Peyer's patch (tissue), 4 donors: ENCODE measurements around the gene LRRC9.

ENCODE experiments used
- POLR2A ChIP-seq, 2 donors: fragments of 450-650 bp; IDR thresholded peaks; one replicate each; pipeline ENCODE4 v1.5.1; 2017; ENCODE audit warnings: antibody characterized with exemption in 2 of 2, mild to moderate bottlenecking in 2 of 2, moderate library complexity in 2 of 2
- TF ChIP-seq, protein P1 (sequence below), 6 experiments: fragments of 450-650 bp in 4 of 6; fragments of 200-600 bp in 2 of 6; sonication (generic) in 1 of 6; IDR thresholded peaks; one replicate each; pipeline ENCODE4 v1.5.1; 2017 to 2019; ENCODE audit warnings: antibody characterized with exemption in 6 of 6, mild to moderate bottlenecking in 3 of 6, moderate library complexity in 1 of 6

DNA sequence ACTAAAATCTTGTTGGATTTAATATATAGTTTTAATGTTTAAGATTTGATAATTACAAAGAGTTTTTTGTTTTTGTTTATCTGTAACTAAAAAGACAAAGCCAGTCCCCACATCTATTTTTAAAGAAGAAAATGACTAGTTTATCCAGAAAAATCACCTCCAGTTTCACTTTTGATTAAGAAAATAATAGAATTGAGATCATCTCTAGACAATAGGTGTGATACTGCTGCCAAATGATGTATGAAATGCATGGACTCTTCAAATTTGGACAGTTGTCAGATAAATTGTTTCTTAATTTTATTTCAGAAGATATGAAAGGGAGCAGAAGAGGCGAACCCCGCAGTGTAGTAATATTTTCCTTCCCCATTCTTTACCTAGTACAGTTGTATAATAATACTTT is 191.8 kb downstream of the LRRC9 start:
- TF ChIP-seq POLR2A (IDR thresholded peaks at IDR 0.05): no peak
- TF ChIP-seq, protein P1, sequence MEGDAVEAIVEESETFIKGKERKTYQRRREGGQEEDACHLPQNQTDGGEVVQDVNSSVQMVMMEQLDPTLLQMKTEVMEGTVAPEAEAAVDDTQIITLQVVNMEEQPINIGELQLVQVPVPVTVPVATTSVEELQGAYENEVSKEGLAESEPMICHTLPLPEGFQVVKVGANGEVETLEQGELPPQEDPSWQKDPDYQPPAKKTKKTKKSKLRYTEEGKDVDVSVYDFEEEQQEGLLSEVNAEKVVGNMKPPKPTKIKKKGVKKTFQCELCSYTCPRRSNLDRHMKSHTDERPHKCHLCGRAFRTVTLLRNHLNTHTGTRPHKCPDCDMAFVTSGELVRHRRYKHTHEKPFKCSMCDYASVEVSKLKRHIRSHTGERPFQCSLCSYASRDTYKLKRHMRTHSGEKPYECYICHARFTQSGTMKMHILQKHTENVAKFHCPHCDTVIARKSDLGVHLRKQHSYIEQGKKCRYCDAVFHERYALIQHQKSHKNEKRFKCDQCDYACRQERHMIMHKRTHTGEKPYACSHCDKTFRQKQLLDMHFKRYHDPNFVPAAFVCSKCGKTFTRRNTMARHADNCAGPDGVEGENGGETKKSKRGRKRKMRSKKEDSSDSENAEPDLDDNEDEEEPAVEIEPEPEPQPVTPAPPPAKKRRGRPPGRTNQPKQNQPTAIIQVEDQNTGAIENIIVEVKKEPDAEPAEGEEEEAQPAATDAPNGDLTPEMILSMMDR (IDR thresholded peaks at IDR 0.05): no peak
